ENCODE measurements around the gene CDON. TPM values are rescaled to one million over a fixed set of nuclear protein-coding genes. Genes with fewer than 3 reads are reported as not detected.

Gene CDON
- total and polyA plus RNA-seq, 3 experiments from 2014 or later, result 1.7 to 2.0 TPM; not detected in 1

DNA sequence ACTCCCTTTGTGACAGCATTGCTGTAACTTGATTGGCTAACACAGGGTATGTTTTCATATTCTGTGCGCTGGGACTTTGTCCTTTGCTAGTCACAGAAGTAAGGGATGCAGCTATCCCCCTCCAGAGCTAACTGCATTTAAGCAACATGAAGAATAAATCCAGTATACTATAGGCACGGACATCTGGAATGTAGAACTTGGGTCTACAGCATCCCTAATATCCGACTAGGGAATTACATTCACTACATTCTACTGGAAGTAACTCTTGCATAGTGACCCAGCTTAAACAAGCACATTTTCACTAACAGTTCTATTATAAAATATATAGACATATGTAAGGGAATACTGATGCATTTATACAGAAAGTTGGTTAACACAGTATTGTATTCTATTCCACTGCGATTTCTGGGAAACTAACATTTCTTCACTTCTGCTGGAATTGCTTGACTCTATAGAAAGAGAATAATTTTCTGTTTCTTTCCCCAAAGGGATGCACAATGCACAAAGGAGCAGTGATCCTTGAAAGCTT lies 103.7 kb downstream of the CDON start:
- peaks cover 3 to 6% (median 5%) of the 10 kb centered on the region in 3 donors for H3K4me1 Mint-ChIP-seq
- Histone ChIP-seq H3K27me3 (ENCODE audit: insufficient read depth, low read length, poor library complexity, severe bottlenecking) (no peaks in the 10 kb centered on the region), H3K4me3 (ENCODE audit: low read length) (no peak overlapping the region), H3K36me3 (ENCODE audit: insufficient read depth, low read length) (no peaks in the 10 kb centered on the region), H3K9me3 (ENCODE audit: low read length) (no peaks in the 10 kb centered on the region), H3K27ac (ENCODE audit: low read depth, low read length) (no peak overlapping the region), H3K4me1 (ENCODE audit: insufficient read depth, low read length) (no peaks in the 10 kb centered on the region)
- H3K27me3 Mint-ChIP-seq, result peaks cover 4% of the 10 kb centered on the region in 2 donors
- H3K9me3 Mint-ChIP-seq, result peaks cover 4 to 15% (median 11%) of the 10 kb centered on the region in 5 donors
- CTCF ChIA-PET, result no interaction called here
- H3K27ac Mint-ChIP-seq, result no peak overlapping the region
- POLR2A ChIA-PET, result no interaction called here
- H3K4me3 Mint-ChIP-seq, result no peak overlapping the region
- H3K36me3 Mint-ChIP-seq, result peaks cover 0 to 12% (median 2%) of the 10 kb centered on the region in 3 donors
- DNase-seq, result no peak

DNA sequence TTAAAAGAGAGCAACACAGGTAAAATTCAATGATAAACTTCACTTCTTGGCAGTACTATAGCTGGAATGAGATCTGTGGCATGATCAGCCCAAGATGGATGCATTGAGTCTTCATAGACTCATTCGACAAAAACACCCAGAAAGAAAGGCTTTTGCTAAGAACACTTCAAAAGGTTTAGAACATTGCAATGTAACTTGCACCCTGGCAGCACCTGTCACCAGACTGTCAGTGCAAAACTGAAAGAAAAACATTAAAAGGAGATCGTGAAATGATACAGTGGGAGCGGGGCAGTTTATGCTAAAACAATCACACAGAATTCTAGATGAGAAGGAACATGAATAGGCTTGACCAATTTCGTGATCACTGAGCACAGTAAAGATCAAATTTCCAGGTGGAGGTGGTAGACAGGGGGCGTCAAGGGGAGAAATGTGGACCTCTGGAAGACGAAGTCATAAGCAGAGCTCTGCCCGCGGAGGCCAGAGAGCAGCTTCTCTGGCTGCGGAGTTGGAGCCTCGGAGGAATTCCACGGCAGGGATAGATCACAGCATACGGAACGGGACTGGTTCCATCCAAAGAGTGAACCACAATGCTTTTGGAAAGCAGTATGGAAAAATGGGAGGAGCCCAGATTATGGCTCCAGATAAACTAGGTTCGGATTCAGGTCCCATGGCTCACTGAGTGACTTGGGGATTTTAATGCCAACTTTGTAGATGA lies 104.9 kb downstream of the CDON start:
- peak overlapping the region in 3 of 8 donors; percentile 0 to 29 (median 1) for H3K27ac Mint-ChIP-seq
- no peaks in the 10 kb centered on the region for H3K36me3 ChIP-seq (ENCODE audit: insufficient read depth, low read length)
- H3K9me3 Mint-ChIP-seq, result peaks cover 0 to 8% (median 6%) of the 10 kb centered on the region in 5 donors
- H3K4me3 Mint-ChIP-seq, result peak overlapping the region in 3 of 7 donors; percentile 33 to 52 (median 51)
- ChIA-PET POLR2A (no interaction called here), CTCF (no interaction called here)
- no peak overlapping the region for H3K27ac ChIP-seq (ENCODE audit: low read depth, low read length)
- no peaks in the 10 kb centered on the region for H3K9me3 ChIP-seq (ENCODE audit: low read length)
- no peak overlapping the region for H3K4me3 ChIP-seq (ENCODE audit: low read length)
- no peak for DNase-seq
- H3K4me1 ChIP-seq (ENCODE audit: insufficient read depth, low read length), result no peaks in the 10 kb centered on the region
- peaks cover 0 to 10% (median 2%) of the 10 kb centered on the region in 3 donors for H3K36me3 Mint-ChIP-seq
- H3K27me3 Mint-ChIP-seq, result peaks cover 0 to 4% of the 10 kb centered on the region in 2 donors
- peaks cover 3 to 6% (median 5%) of the 10 kb centered on the region in 3 donors for H3K4me1 Mint-ChIP-seq
- H3K27me3 ChIP-seq (ENCODE audit: insufficient read depth, low read length, poor library complexity, severe bottlenecking), result no peaks in the 10 kb centered on the region

DNA sequence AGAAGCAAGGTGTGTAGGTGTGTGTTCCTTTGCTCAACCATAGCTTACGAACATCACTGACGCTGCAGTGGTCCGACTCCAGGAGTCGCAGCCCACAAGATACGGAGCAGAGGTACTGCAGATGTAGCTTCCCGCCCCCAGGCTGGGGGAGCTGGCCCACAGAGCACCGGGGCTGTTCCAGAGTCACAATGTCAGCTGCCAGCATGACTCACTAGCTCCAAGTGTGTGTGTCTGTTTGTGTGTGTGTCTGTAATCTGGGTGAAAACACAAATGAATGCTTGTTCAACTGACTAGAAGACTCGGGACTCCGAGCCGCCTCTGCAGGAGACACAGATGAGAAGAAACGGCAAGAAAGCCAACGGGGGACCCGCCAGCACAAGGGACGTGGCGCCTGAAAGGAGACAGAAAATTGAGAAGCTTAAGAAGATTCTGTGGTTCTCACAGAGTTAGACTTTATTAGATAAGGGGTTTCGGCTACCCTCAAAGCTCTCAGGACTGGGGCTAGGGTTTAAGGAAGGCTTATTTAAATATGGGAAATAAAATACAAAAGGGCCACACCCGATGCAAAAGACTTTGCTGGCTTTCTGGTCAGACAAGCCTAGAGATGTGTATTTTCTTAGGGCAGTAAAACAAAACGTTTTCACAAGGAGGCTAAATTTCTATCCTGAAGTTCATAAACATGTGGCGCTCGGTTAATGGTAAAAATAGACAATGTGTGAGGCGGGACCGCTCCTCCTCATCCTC lies 106.1 kb downstream of the CDON start:
- DNase-seq, result no peak
- Histone ChIP-seq H3K27me3 (ENCODE audit: insufficient read depth, low read length, poor library complexity, severe bottlenecking) (no peaks in the 10 kb centered on the region), H3K4me1 (ENCODE audit: insufficient read depth, low read length) (no peaks in the 10 kb centered on the region), H3K27ac (ENCODE audit: low read depth, low read length) (no peak overlapping the region), H3K4me3 (ENCODE audit: low read length) (no peak overlapping the region), H3K9me3 (ENCODE audit: low read length) (no peaks in the 10 kb centered on the region), H3K36me3 (ENCODE audit: insufficient read depth, low read length) (no peaks in the 10 kb centered on the region)
- Mint-ChIP-seq H3K27me3 (peaks cover under 1 to 4% of the 10 kb centered on the region in 2 donors), H3K4me3 (no peak overlapping the region), H3K4me1 (peaks cover 3 to 6% (median 5%) of the 10 kb centered on the region in 3 donors), H3K9me3 (no peaks in the 10 kb centered on the region), H3K27ac (no peak overlapping the region), H3K36me3 (peaks cover 0 to 2% (median 0%) of the 10 kb centered on the region in 3 donors)
- CTCF ChIA-PET, result interaction anchor here (0.8 kb wide), 1 partner anchor 19 kb away, joined by 3 read pairs; no protein-coding TSS in a partner anchor
- POLR2A ChIA-PET, result no interaction called here

DNA sequence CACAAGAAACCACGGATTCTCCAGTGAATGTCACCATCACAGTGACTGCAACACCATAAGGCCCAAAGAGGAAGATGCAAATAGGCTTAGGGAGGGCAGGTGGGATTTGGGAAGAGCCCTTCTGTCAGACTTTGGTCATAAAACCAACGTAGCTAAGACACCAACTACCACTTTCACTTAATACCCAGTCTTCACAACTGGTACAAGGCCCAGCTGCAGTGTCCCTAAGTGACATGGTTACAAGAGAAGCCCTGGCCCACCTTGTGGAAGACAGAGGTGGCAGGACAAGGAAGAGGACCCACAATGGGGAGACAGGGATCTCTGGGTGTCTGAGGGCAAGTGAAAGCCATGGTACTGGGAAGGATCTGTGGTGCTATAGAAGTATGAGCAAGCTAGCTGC lies 106.8 kb downstream of the CDON start:
- CTCF ChIA-PET, result interaction anchor here (0.8 kb wide), 1 partner anchor 18 kb away, joined by 3 read pairs; no protein-coding TSS in a partner anchor
- Mint-ChIP-seq H3K36me3 (peaks cover 0 to 2% (median 0%) of the 10 kb centered on the region in 3 donors), H3K27ac (no peak overlapping the region), H3K4me1 (peaks cover 3 to 6% (median 5%) of the 10 kb centered on the region in 3 donors), H3K9me3 (no peaks in the 10 kb centered on the region), H3K27me3 (peaks cover 5 to 7% of the 10 kb centered on the region in 2 donors), H3K4me3 (no peak overlapping the region)
- no peak for DNase-seq
- Histone ChIP-seq H3K4me1 (ENCODE audit: insufficient read depth, low read length) (no peaks in the 10 kb centered on the region), H3K36me3 (ENCODE audit: insufficient read depth, low read length) (no peaks in the 10 kb centered on the region), H3K27me3 (ENCODE audit: insufficient read depth, low read length, poor library complexity, severe bottlenecking) (no peaks in the 10 kb centered on the region), H3K27ac (ENCODE audit: low read depth, low read length) (no peak overlapping the region), H3K9me3 (ENCODE audit: low read length) (no peaks in the 10 kb centered on the region), H3K4me3 (ENCODE audit: low read length) (no peak overlapping the region)
- POLR2A ChIA-PET, result no interaction called here

DNA sequence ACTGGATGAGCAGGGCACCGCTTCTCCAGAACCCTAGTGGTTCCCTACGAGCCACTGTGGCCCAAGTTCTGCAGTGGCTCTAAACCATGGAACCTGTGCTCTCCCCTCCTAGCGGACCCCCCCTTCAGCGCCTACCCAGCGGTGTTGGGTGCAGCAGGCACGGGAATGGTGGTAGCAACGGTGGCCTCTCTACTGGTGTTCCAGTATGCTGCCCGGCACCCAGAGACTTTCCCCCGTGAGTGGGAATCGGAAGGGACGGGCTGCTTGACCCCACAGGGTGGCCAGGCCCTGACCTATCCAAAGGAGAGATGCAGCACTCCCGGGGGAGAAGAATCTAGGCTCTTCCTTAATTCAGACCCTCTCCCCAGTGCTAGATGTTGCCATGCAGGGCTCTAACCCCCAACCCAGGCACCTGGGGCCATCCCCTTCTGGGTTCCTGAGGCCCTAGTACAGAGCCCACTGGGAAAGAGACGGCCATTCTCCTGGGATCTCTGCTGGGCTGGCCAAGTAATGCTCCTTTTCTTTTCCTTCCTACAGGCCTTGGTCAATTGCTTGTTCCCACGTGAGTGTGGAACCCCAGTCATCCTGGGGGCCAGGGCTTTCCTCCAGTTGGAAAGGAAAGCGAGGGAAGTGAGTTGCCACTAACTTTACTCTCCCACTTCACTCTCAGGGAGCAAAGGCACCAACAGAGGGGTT lies 107.6 kb downstream of the CDON start:
- Mint-ChIP-seq H3K4me1 (peaks cover 3 to 6% (median 5%) of the 10 kb centered on the region in 3 donors), H3K27ac (no peak overlapping the region)

DNA sequence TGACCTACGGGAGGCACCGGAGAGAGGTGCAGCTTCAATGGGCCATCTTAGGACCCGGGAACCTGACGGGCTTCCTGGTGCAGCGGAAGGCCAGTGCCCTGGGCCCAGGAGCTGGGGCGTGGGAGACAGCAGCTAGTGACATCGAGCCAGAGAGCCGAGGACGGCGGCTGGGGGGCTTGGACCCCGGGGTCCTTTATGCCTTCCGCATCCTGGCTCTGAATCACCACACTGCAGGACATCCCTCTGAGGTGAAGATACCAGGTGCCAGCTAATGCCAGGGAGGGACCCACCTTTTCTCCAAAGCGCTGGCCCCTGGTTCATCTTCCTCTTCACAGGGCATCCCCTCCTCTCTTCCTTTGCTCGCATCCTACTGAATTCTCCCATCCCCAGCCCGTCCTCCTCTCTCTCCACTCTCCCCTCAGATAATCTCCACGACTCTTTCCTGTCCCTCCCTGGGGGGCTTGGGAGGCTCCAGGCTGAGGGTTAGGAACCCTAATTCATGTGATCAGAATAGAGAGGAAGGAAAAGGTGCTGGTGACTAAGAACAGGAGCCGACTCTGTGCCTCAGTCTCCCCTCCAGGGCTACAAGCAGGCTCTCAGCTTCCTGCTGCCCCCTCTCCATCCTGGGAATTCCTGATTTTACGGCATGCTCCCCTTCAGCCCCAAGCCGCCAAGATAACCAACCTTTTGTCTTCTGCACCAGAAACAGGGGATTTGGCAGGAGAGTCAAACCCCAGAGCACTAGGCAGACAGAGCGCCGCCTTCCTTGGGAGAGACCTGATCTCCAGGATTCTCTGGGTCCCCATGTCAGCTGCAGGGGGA lies 108.3 kb downstream of the CDON start:
- Histone ChIP-seq H3K36me3 (ENCODE audit: insufficient read depth, low read length) (no peaks in the 10 kb centered on the region), H3K27ac (ENCODE audit: low read depth, low read length) (no peak overlapping the region), H3K9me3 (ENCODE audit: low read length) (no peaks in the 10 kb centered on the region), H3K4me3 (ENCODE audit: low read length) (no peak overlapping the region), H3K27me3 (ENCODE audit: insufficient read depth, low read length, poor library complexity, severe bottlenecking) (no peaks in the 10 kb centered on the region), H3K4me1 (ENCODE audit: insufficient read depth, low read length) (no peaks in the 10 kb centered on the region)
- H3K9me3 Mint-ChIP-seq, result no peaks in the 10 kb centered on the region
- H3K27ac Mint-ChIP-seq, result no peak overlapping the region
- ChIA-PET POLR2A (no interaction called here), CTCF (no interaction called here)
- H3K36me3 Mint-ChIP-seq, result no peaks in the 10 kb centered on the region
- H3K4me1 Mint-ChIP-seq, result peaks cover 3 to 6% (median 5%) of the 10 kb centered on the region in 3 donors
- no peak for DNase-seq
- H3K4me3 Mint-ChIP-seq, result no peak overlapping the region
- peaks cover 5% of the 10 kb centered on the region in 2 donors for H3K27me3 Mint-ChIP-seq

More for the DNA sequence above, 107.6 kb downstream of the CDON start:
- H3K27me3 ChIP-seq (ENCODE audit: insufficient read depth, low read length, poor library complexity, severe bottlenecking), result no peaks in the 10 kb centered on the region
- H3K36me3 Mint-ChIP-seq, result peaks cover 0 to 2% (median 0%) of the 10 kb centered on the region in 3 donors
- H3K36me3 ChIP-seq (ENCODE audit: insufficient read depth, low read length), result no peaks in the 10 kb centered on the region
- no peak overlapping the region for H3K27ac ChIP-seq (ENCODE audit: low read depth, low read length)
- H3K4me1 ChIP-seq (ENCODE audit: insufficient read depth, low read length), result no peaks in the 10 kb centered on the region
- no peak overlapping the region for H3K4me3 ChIP-seq (ENCODE audit: low read length)
- H3K4me3 Mint-ChIP-seq, result no peak overlapping the region
- H3K9me3 Mint-ChIP-seq, result no peaks in the 10 kb centered on the region
- no peak for DNase-seq
- CTCF ChIA-PET, result no interaction called here
- peaks cover 5 to 7% of the 10 kb centered on the region in 2 donors for H3K27me3 Mint-ChIP-seq
- no peaks in the 10 kb centered on the region for H3K9me3 ChIP-seq (ENCODE audit: low read length)
- POLR2A ChIA-PET, result no interaction called here

DNA sequence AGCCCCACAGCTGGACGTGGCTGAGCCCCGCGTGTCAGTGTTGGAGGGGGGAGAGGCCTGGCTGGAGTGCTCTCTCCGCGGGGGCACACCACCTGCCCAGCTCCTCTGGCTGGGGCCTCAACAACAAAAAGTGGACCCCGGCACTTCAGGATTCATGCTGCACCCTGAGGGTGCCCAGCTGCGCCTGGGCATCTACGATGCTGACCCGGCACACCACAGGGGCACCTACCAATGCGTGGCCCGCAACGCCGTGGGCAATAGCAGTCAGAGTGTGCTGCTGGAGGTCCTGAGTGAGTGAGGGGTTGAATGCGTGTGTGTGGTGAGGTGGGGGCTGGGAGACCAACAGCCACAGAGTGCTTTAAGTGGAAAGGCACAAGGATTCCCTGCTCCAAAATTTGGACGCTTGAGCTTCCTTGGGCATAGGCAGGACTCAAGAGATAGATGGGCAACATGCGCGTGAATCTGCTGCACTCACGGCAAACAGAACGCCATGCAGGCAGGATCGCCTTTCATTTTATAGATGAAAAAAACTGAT lies 109.2 kb downstream of the CDON start:
- peaks cover 3 to 6% (median 5%) of the 10 kb centered on the region in 3 donors for H3K4me1 Mint-ChIP-seq
- H3K27ac Mint-ChIP-seq, result no peak overlapping the region
- Histone ChIP-seq H3K9me3 (ENCODE audit: low read length) (no peaks in the 10 kb centered on the region), H3K27me3 (ENCODE audit: insufficient read depth, low read length, poor library complexity, severe bottlenecking) (no peaks in the 10 kb centered on the region), H3K27ac (ENCODE audit: low read depth, low read length) (no peak overlapping the region), H3K36me3 (ENCODE audit: insufficient read depth, low read length) (no peaks in the 10 kb centered on the region), H3K4me3 (ENCODE audit: low read length) (no peak overlapping the region), H3K4me1 (ENCODE audit: insufficient read depth, low read length) (no peaks in the 10 kb centered on the region)
- H3K36me3 Mint-ChIP-seq, result no peaks in the 10 kb centered on the region
- no peaks in the 10 kb centered on the region for H3K9me3 Mint-ChIP-seq
- no peak for DNase-seq
- no peak overlapping the region for H3K4me3 Mint-ChIP-seq
- ChIA-PET CTCF (no interaction called here), POLR2A (no interaction called here)
- H3K27me3 Mint-ChIP-seq, result peaks cover 5 to 8% of the 10 kb centered on the region in 2 donors
